Testis (tissue), 2 donors: ENCODE data around the gene GFRA1.

Experiments
- POLR2A ChIP-seq: fragments of 450-650 bp; IDR thresholded peaks from one replicate; pipeline ENCODE4 v1.6.1; 2017; ENCODE audit warnings: antibody characterized with exemption, mild to moderate bottlenecking, moderate library complexity
- TF ChIP-seq, protein P1 (sequence below), 3 experiments: fragments of 450-650 bp in 2 of 3; fragments of 200-600 bp in 1 of 3; sonication (generic) in 1 of 3; IDR thresholded peaks; one replicate each; pipeline ENCODE4 v1.5.1; 2016 to 2019; ENCODE audit warnings: antibody characterized with exemption in 3 of 3, mild to moderate bottlenecking in 2 of 3, moderate library complexity in 1 of 3

DNA sequence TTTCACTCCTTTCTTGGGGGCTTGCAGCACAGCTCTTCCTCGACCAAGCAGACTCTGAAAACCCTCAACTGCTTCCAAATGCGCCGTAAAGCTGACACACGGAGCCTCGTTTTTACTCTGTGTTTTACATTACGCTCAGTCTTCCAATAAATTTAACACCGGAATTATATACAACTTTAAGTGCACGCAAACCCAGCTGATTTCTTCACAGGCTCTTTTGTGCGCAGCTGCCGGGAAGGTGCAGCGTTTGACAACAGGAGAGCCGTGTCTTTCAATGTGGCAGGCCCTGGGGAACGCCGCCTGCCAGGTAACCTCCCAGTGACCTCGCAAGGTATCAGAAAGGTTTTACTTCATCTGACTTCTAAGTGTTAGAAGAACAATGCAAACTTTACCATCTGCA, 35.0 kb downstream of the GFRA1 start:
- TF ChIP-seq, protein P1, sequence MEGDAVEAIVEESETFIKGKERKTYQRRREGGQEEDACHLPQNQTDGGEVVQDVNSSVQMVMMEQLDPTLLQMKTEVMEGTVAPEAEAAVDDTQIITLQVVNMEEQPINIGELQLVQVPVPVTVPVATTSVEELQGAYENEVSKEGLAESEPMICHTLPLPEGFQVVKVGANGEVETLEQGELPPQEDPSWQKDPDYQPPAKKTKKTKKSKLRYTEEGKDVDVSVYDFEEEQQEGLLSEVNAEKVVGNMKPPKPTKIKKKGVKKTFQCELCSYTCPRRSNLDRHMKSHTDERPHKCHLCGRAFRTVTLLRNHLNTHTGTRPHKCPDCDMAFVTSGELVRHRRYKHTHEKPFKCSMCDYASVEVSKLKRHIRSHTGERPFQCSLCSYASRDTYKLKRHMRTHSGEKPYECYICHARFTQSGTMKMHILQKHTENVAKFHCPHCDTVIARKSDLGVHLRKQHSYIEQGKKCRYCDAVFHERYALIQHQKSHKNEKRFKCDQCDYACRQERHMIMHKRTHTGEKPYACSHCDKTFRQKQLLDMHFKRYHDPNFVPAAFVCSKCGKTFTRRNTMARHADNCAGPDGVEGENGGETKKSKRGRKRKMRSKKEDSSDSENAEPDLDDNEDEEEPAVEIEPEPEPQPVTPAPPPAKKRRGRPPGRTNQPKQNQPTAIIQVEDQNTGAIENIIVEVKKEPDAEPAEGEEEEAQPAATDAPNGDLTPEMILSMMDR (IDR thresholded peaks at IDR 0.05): no peak
- TF ChIP-seq POLR2A: no peak
